HG03135 (cell line): ENCODE data around the gene SLIT2.

Experiments used
- ATAC-seq: cut with Tn5 transposase; IDR thresholded peaks from one replicate; pipeline ENCODE4 v1.9.1; 2021; ENCODE audit warnings: mild to moderate bottlenecking, moderate library complexity; ENCODE audit not compliant: unreplicated experiment

Gene SLIT2

DNA sequence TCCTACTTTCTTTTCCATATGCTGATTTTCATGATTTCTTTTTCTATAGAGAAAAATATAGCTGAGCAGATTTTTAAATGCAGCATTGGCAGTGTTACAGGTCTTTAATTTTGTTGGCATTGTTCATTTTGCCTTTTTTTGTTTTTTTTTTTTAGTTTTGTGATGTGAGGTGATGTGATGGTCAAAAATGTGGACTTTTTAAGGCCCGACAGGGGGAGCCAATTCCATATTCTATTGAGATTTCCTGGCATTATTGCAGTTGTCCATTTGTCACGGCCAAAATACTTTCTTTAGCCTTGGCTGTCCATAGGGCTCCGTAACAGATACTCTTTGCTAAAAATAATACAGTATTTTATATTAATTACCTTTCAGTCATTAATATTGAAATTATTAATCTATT lies 47.8 kb downstream of the SLIT2 start:
- ATAC-seq: no peak

DNA sequence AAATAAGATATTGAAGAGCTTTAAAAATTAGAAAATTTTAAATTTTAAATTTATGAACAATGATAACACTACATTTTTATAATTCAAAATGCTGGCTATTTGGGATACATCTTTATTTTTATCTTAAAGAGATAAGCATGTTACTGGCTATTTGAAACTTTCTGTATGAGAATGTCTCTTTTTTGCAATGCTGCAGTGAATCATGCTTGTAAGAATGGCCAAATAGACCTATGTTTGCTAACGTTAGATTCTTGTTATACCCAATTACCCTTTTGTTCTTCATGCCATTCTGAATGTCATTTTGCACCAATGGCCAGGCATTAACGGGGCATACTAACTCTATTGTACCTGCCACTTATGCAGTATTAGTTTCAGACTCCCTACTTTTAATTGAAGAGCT lies 49.5 kb downstream of the SLIT2 start:
- ATAC-seq: no peak
